ENCODE measurements around the gene SWI5. TPM values are rescaled to one million over a fixed set of nuclear protein-coding genes. Genes with fewer than 3 reads are reported as not detected.

SWI5 gene
- total RNA-seq, 1 experiment from 2014 or later, result 63.6 TPM

DNA sequence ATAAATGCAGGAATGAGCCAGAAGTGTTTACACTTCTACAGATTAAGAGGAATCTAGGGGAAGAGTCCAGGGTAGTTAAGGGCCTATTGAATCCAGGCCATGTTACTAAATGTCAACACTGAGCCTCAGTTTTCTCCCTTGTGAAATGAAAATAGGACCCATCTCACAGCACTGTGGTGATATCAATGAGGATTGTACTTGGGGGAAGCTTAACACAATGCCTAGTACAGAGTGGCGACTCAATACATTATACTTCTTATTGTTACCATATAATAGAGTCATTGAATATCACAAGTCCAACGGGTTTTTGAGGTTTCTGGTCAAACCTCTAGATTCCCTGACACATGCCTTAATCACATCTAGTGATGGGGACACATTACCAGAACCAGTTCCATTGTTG lies 41.6 kb downstream of the SWI5 start:
- DNase-seq (ENCODE audit: low read depth), result no peak

DNA sequence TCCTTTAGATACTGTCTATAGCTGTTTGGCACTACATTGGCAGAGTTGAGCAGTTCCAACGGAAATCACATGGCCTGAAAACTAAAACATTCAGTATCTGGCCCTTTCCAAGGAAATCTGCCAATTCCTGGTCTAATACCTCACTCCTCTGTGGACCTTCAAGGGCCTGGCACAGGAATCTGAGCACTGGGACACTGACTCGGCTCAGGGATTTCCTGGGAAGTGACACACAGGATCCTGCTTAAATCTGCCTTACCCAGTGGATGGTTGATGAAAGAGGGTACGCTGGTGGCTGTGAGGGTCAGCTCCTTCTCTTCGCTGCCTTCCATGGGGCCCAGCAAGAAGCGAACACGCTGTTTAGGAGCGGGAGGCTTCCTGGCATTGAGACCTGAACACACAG lies 45.3 kb downstream of the SWI5 start:
- no peak for DNase-seq (ENCODE audit: low read depth)

GRCh38 chr9:128321879-128322403 lies 45.9 kb downstream of the SWI5 start:
- DNase-seq (ENCODE audit: low read depth), result peak; percentile 24

- peak; percentile 92 for DNase-seq (ENCODE audit: low read depth)
Observed at GRCh38 chr9:128322404-128323211, 46.5 kb downstream of the SWI5 start, which contains the start of the genes COQ4 and TRUB2. COQ4 (plus strand) TSS chr9:128322839; CDS start chr9:128322859, 20 bp downstream. TRUB2 (minus strand) TSS chr9:128322447; CDS start chr9:128322408, 39 bp downstream.

DNA sequence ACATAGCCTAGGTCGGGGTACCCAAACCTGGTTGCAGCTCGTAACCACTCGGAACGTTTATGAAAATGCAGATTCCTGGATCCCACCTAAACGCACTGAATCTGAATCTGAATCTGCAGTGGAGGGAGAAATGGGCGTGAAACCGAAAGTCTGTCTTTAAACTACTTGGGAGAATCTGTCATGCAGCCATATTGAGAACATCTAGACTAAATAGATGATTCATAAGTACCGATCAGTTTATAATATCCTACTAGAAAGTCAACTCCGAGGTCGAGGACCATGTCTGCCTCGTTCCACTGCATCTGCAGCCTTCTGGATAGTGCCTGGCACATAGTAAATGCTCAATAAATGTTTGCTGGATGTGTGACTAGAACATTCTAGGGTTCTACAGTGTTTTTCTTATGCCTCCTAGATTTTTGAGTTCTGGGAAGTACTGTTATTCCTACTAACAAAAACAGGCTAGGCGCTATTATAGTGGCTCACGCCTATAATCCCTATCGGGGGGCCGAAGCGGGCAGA lies 47.2 kb downstream of the SWI5 start:
- no peak for DNase-seq (ENCODE audit: low read depth)

GRCh38 chr9:128323791-128324190 lies 47.7 kb downstream of the SWI5 start:
- DNase-seq (ENCODE audit: low read depth), result no peak

DNA sequence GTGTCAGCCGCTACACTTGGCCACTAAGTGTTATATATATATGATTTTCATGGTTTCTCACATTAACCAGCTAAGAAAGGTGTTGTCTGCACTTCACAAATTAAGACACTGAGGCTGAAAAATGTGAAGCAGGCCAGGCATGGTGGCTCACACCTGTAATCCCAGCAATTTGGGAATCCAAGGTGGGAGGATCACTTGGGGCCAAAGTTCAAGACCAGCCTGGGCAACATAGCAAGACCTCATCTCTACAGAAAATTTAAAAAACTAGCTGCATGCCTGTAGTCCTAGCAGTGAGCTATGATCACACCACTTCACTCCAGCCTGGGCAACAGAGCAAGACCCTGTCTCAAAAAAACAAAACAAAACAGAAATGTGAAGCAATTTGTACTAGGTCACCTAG lies 48.3 kb downstream of the SWI5 start:
- no peak for DNase-seq (ENCODE audit: low read depth)

GRCh38 chr9:128325629-128326028 lies 49.6 kb downstream of the SWI5 start:
- DNase-seq (ENCODE audit: low read depth), result no peak

- no peak for DNase-seq (ENCODE audit: low read depth)
Observed at GRCh38 chr9:128333451-128333869, 57.4 kb downstream of the SWI5 start.

- no peak for DNase-seq (ENCODE audit: low read depth)
Observed at GRCh38 chr9:128335161-128335560, 59.1 kb downstream of the SWI5 start.

DNA sequence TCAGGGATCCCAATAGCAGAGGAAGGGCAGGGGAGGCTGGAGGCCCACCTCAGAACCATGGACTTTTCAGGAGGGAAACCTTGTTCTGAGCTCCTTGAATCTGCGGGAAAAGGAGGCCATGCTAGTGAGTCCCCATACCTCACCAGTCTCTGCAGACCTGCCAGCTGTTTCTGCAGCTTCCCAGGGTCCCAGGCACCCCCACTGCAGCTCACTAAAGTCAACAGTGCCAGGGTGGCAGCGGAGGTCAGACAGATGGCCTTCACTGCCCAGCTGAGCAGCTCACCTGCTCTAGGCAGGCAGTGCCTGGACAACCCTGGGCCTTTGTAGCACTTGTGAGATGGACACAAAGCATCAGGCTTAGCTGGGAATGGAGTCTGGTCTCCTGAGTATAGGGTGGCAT lies 59.8 kb downstream of the SWI5 start:
- no peak for DNase-seq (ENCODE audit: low read depth)

DNA sequence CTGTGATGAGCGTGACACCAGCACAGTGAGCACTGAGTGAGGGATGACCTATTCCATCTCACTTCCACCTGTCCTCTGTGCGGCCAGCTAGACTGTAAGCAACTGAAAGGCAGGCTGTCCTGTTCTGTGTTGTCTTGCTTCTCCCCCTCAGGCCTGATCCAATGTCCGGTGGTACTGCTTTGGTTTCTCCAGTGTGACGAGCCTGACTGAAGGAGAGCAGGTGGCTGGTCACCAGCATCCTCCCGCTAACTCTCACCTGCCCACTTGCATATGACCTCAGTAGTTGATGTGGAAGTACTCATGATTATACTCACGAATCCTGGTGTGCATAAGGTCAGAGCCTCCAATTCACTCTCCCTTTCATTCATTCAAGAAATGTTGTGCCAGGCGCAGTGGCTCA lies 61.9 kb downstream of the SWI5 start:
- DNase-seq (ENCODE audit: low read depth), result no peak

Other genes starting within 250 kb of the SWI5 start
- gene NAIF1, start 209.0 kb upstream of the SWI5 start, total RNA-seq (2014; rRNA removed; shearing (Covaris generic)), result 7.7 and 7.8 TPM in 2 replicates
- gene SLC25A25, start 208.0 kb upstream of the SWI5 start, total RNA-seq (2014; rRNA removed; shearing (Covaris generic)), result 4.6 and 8.5 TPM in 2 replicates
- 28.5 and 37.2 TPM in 2 replicates for gene PTGES2, start 148.5 kb upstream of the SWI5 start, total RNA-seq (2014; rRNA removed; shearing (Covaris generic))
- not detected in 2 replicates for gene LCN2, start 126.8 kb upstream of the SWI5 start, total RNA-seq (2014; rRNA removed; shearing (Covaris generic))
- gene BBLN, start 116.0 kb upstream of the SWI5 start, total RNA-seq (2014; rRNA removed; shearing (Covaris generic)), result 97.3 and 128 TPM in 2 replicates
- 28.3 and 37.0 TPM in 2 replicates for gene CIZ1, start 84.7 kb upstream of the SWI5 start, total RNA-seq (2014; rRNA removed; shearing (Covaris generic))
- gene DNM1, start 72.9 kb upstream of the SWI5 start, total RNA-seq (2014; rRNA removed; shearing (Covaris generic)), result 16.1 and 17.4 TPM in 2 replicates
- 37.4 and 41.5 TPM in 2 replicates for gene GOLGA2, start 269 bp upstream of the SWI5 start, total RNA-seq (2014; rRNA removed; shearing (Covaris generic))
- 9.3 and 14.4 TPM in 2 replicates for gene TRUB2, start 46.2 kb downstream of the SWI5 start, total RNA-seq (2014; rRNA removed; shearing (Covaris generic))
- gene COQ4, start 46.6 kb downstream of the SWI5 start, total RNA-seq (2014; rRNA removed; shearing (Covaris generic)), result 39.4 and 43.6 TPM in 2 replicates
- 19.2 and 22.1 TPM in 2 replicates for gene SLC27A4, start 64.3 kb downstream of the SWI5 start, total RNA-seq (2014; rRNA removed; shearing (Covaris generic))
- gene URM1, start 95.1 kb downstream of the SWI5 start, total RNA-seq (2014; rRNA removed; shearing (Covaris generic)), result 33.2 and 36.2 TPM in 2 replicates
- gene CERCAM, start 144.6 kb downstream of the SWI5 start, total RNA-seq (2014; rRNA removed; shearing (Covaris generic)), result 70.6 and 72.0 TPM in 2 replicates
- gene ODF2, start 179.7 kb downstream of the SWI5 start, total RNA-seq (2014; rRNA removed; shearing (Covaris generic)), result 50.1 and 57.1 TPM in 2 replicates
- gene GLE1, start 228.4 kb downstream of the SWI5 start, total RNA-seq (2014; rRNA removed; shearing (Covaris generic)), result 29.3 and 30.6 TPM in 2 replicates

Data from RPMI7951 (cell line).